Neural crest cell (in vitro differentiated cells): ENCODE data around the gene PPID. TPM values are rescaled to one million over a fixed set of nuclear protein-coding genes. Genes with fewer than 3 reads are reported as not detected.
"Not testable (repeated sequence)": the region's sequence is repeated elsewhere in the genome, so short reads cannot be mapped to it uniquely, and the experiment has no call there.

Source experiments
- DNase-seq: peaks from one replicate; pipeline ENCODE4 v3.0.0; 2021; ENCODE audit warnings: low read depth, mixed read lengths, low spot score
- H3K27ac Mint-ChIP-seq: one replicate; pipeline ENCODE4 v1.8.0; 2021; ENCODE audit warnings: mild to moderate bottlenecking, mixed read lengths; ENCODE audit not compliant: unreplicated experiment
- H3K27me3 Mint-ChIP-seq: 2 replicates; pipeline ENCODE4 v1.8.0; 2021; ENCODE audit warnings: low read depth, mild to moderate bottlenecking, mixed read lengths
- H3K36me3 Mint-ChIP-seq: 2 replicates; pipeline ENCODE4 v1.8.0; 2021; ENCODE audit warnings: low read depth, mild to moderate bottlenecking, mixed read lengths
- H3K4me1 Mint-ChIP-seq: 2 replicates; pipeline ENCODE4 v1.8.0; 2021; ENCODE audit warnings: mixed read lengths
- H3K4me3 Mint-ChIP-seq: one replicate; pipeline ENCODE4 v1.8.0; 2021; ENCODE audit warnings: mild to moderate bottlenecking, mixed read lengths
- H3K9me3 Mint-ChIP-seq: 2 replicates; pipeline ENCODE4 v1.8.0; 2021; ENCODE audit warnings: mixed read lengths
- CTCF ChIP-seq: fragments of 200-600 bp; sonication (generic); conservative IDR thresholded peaks from 2 replicates; pipeline ENCODE4 v1.5.0; 2021; ENCODE audit warnings: antibody characterized with exemption, mild to moderate bottlenecking
- total RNA-seq: library from RNA; stranded (reverse); gene quantifications from 2 replicates; pipeline ENCODE4 v1.2.1, GENCODE V29; 2021

PPID gene
- total RNA-seq, 1 donor from 2014 or later, result 38.5 TPM

GRCh38 chr4:158664806-158665205 lies 58.4 kb downstream of the PPID start:
- no peak overlapping the region for H3K4me3 Mint-ChIP-seq
- no peak overlapping the region for H3K27ac Mint-ChIP-seq
- H3K9me3 Mint-ChIP-seq, result no peaks in the 10 kb centered on the region
- no peak for TF ChIP-seq CTCF
- no peak for DNase-seq
- H3K36me3 Mint-ChIP-seq, result peaks cover 18% of the 10 kb centered on the region
- no peaks in the 10 kb centered on the region for H3K27me3 Mint-ChIP-seq
- H3K4me1 Mint-ChIP-seq, result peaks cover 9% of the 10 kb centered on the region

GRCh38 chr4:158663707-158664625 lies 59.2 kb downstream of the PPID start:
- H3K27me3 Mint-ChIP-seq, DNase-seq, H3K27ac Mint-ChIP-seq, H3K9me3 Mint-ChIP-seq, H3K4me1 Mint-ChIP-seq, H3K4me3 Mint-ChIP-seq: not testable (repeated sequence)
- H3K36me3 Mint-ChIP-seq, result peaks cover 14% of the 10 kb centered on the region

GRCh38 chr4:158663255-158663654 lies 59.9 kb downstream of the PPID start:
- not testable (repeated sequence) for H3K27ac Mint-ChIP-seq, H3K4me1 Mint-ChIP-seq, H3K4me3 Mint-ChIP-seq, H3K27me3 Mint-ChIP-seq, DNase-seq, H3K9me3 Mint-ChIP-seq
- peaks cover 13% of the 10 kb centered on the region for H3K36me3 Mint-ChIP-seq

Other genes starting within 250 kb of the PPID start
- not detected in 2 replicates for gene RXFP1, start 201.5 kb downstream of the PPID start, total RNA-seq
- gene C4orf46, start 51.5 kb downstream of the PPID start, total RNA-seq, result 28.4 and 30.1 TPM in 2 replicates
- 15.8 and 17.5 TPM in 2 replicates for gene ETFDH, start 51.1 kb downstream of the PPID start, total RNA-seq
- gene FNIP2, start 45.6 kb upstream of the PPID start, total RNA-seq, result 30.5 and 31.1 TPM in 2 replicates